Tibial artery (tissue), 4 donors: ENCODE results near the gene ADARB2.

Experiments
- DNase-seq, 2 donors: peaks; one replicate each; pipeline ENCODE4 v3.0.0-alpha.2; 2019
- H3K27ac ChIP-seq, 2 donors: fragments of 200-600 bp; sonication (generic) in 1 of 2; 1 replicate in 1 of 2; 2 replicates in 1 of 2; pipeline ENCODE4 v1.5.1; 2018 to 2019; ENCODE audit warnings: mild to moderate bottlenecking in 1 of 2
- H3K27me3 ChIP-seq, 2 donors: fragments of 200-600 bp; sonication (generic) in 1 of 2; one replicate each; pipeline versions ENCODE4 v1.5.1 to v1.6.0; 2016 to 2019
- H3K36me3 ChIP-seq, 3 donors: fragments of 200-600 bp; sonication (generic) in 2 of 3; one replicate each; pipeline ENCODE4 v1.5.1; 2016 to 2019; ENCODE audit warnings: mild to moderate bottlenecking in 2 of 3
- H3K4me1 ChIP-seq, 4 donors: fragments of 200-600 bp; sonication (generic) in 2 of 4; 1 replicate in 3 of 4; 2 replicates in 1 of 4; pipeline ENCODE4 v1.5.1; 2016 to 2019
- H3K4me3 ChIP-seq, 2 donors: fragments of 200-600 bp; sonication (generic) in 1 of 2; 1 replicate in 1 of 2; 2 replicates in 1 of 2; pipeline ENCODE4 v1.5.1; 2018 to 2019; ENCODE audit warnings: mild to moderate bottlenecking in 2 of 2
- H3K9me3 ChIP-seq, 3 donors: fragments of 200-600 bp; sonication (generic) in 1 of 3; one replicate each; pipeline ENCODE4 v1.5.1; 2016 to 2019
- intact Hi-C: fragments of 100-400 bp; cut with DNase I; formaldehyde crosslinking; loops from one replicate; pipeline ENCODE4 v1.15.0; 2023; ENCODE audit warnings: low total_unique reads
- TF ChIP-seq, protein P1 (sequence below), 2 experiments: fragments of 200-600 bp in 1 of 2; fragments of 450-650 bp in 1 of 2; IDR thresholded peaks; one replicate each; pipeline ENCODE4 v1.5.1; 2017 to 2019; ENCODE audit warnings: antibody characterized with exemption in 2 of 2, mild to moderate bottlenecking in 1 of 2, moderate library complexity in 1 of 2

The ADARB2 gene

DNA sequence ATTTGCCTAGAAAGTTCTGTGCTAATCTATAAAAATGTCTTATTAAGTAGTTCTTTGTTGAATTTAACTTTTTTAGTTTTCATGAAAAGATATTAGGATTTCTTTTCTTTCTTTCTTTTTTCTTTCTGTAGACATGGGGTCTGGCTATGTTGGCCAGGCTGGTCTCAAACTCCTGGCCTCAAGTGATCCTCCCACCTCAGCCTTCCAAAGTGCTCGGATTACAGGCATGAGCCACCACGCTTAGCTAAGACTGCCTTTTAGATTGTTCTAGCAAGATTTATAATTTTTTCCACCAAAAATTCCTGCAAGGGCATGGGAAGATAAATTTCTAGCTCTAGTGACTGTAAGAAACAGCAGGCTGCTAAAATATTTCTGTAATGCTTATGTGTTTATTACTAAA, 540.7 kb downstream of the ADARB2 start:
- no peaks in the 10 kb centered on the region for H3K36me3 ChIP-seq
- TF ChIP-seq, protein P1, sequence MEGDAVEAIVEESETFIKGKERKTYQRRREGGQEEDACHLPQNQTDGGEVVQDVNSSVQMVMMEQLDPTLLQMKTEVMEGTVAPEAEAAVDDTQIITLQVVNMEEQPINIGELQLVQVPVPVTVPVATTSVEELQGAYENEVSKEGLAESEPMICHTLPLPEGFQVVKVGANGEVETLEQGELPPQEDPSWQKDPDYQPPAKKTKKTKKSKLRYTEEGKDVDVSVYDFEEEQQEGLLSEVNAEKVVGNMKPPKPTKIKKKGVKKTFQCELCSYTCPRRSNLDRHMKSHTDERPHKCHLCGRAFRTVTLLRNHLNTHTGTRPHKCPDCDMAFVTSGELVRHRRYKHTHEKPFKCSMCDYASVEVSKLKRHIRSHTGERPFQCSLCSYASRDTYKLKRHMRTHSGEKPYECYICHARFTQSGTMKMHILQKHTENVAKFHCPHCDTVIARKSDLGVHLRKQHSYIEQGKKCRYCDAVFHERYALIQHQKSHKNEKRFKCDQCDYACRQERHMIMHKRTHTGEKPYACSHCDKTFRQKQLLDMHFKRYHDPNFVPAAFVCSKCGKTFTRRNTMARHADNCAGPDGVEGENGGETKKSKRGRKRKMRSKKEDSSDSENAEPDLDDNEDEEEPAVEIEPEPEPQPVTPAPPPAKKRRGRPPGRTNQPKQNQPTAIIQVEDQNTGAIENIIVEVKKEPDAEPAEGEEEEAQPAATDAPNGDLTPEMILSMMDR (IDR thresholded peaks at IDR 0.05): no peak
- H3K9me3 ChIP-seq: no peaks in the 10 kb centered on the region
- no peak for DNase-seq
- intact Hi-C loops: no loop called here
- no peak overlapping the region for H3K27ac ChIP-seq
- H3K4me3 ChIP-seq: no peak overlapping the region
- no peaks in the 10 kb centered on the region for H3K4me1 ChIP-seq
- peaks cover 0 to 17% of the 10 kb centered on the region in 2 donors for H3K27me3 ChIP-seq

DNA sequence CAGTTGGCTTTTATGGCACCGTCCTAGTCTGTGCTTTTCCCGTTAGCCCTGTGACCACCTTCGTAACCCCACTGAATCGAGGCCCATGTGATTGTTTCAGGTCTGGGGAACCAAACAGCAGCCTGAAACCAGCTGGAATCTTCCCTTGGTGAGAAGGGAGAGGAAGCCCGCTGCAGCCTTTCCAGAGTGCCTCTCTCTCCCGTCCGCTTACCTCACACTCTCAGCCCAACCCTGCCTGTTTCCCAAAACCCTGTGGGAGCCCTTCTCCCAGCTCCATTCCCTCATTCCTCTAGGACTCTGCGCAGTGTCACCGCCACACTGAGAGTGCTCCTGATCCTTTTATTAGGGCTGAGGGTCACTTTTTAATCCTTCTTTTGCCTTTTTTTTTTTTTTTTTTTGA, 541.5 kb downstream of the ADARB2 start:
- peak in 1 of 2 donors; percentile 29 for DNase-seq
- Histone ChIP-seq H3K4me3 (no peak overlapping the region), H3K36me3 (no peaks in the 10 kb centered on the region), H3K27ac (no peak overlapping the region), H3K9me3 (no peaks in the 10 kb centered on the region), H3K4me1 (no peaks in the 10 kb centered on the region), H3K27me3 (peaks cover 0 to 23% of the 10 kb centered on the region in 2 donors)
- intact Hi-C loops: no loop called here
- TF ChIP-seq, protein P1 (IDR thresholded peaks at IDR 0.05): no peak

DNA sequence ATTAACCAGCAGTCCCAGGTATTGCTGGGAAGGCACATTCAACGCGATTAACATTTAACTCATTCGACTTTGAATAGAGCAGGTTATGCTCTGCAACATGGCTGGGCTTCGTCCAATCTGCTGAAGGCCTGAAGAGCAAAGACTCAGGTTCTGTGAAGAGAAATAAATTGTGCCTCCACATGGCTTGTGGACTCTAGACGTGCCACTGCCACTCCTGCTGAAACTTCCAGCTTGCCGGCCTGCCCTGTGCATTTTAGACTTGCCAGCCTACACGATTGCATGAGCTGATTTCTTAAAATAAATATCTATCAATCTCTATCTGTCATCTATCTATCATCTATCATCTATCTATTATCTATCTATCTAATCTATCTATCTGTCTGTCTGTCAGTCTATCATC, 543.2 kb downstream of the ADARB2 start:
- H3K4me1 ChIP-seq: no peaks in the 10 kb centered on the region
- no peak overlapping the region for H3K27ac ChIP-seq
- DNase-seq: no peak
- H3K9me3 ChIP-seq: no peaks in the 10 kb centered on the region
- H3K4me3 ChIP-seq: no peak overlapping the region
- intact Hi-C loops: no loop called here
- H3K36me3 ChIP-seq: no peaks in the 10 kb centered on the region
- TF ChIP-seq, protein P1 (IDR thresholded peaks at IDR 0.05): no peak
- peaks cover 0 to 21% of the 10 kb centered on the region in 2 donors for H3K27me3 ChIP-seq

DNA sequence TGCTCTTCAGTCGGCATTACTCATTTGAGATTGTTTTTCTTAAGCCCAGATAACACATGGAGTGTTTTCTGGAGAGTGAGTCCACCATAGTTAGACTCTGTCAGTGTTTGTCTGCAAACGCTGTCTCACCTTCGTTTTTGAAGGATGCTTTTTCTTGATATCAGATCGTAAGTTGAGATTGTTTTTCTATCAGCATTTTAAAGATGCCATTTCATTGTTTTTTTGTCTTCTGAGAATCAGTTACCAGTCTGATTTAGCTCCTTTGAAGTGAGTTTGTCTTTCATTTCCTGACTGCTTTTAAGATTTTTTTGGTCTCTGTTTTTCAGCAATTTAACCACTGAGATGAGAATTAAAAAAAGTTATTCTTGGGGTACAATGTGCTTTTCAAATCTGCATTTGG, 543.8 kb downstream of the ADARB2 start:
- no peak overlapping the region for H3K4me3 ChIP-seq
- DNase-seq: no peak
- H3K36me3 ChIP-seq: no peaks in the 10 kb centered on the region
- intact Hi-C loops: no loop called here
- TF ChIP-seq, protein P1 (IDR thresholded peaks at IDR 0.05): no peak
- peaks cover 0 to 20% of the 10 kb centered on the region in 2 donors for H3K27me3 ChIP-seq
- H3K9me3 ChIP-seq: no peaks in the 10 kb centered on the region
- no peak overlapping the region for H3K27ac ChIP-seq
- no peaks in the 10 kb centered on the region for H3K4me1 ChIP-seq

DNA sequence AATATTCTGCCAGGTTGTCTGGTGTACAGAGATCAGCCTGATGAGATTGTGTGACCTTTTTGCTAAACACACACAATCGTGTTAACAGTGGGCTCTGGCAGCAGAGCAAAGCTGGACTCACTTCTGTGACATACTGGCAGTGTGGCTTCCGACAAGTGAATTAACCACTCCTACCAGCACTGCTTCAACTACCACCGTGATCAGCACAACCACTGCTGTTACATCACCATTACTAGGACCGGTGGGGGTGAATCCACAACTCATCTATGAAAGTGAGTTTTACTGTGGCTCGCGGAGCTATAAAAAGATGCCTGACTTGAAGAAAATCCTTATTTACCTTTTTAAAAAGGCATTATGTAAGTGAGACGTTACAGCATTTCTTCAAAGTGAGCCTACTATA, 545.6 kb downstream of the ADARB2 start:
- DNase-seq: peak in 1 of 2 donors; percentile 7
- H3K9me3 ChIP-seq: no peaks in the 10 kb centered on the region
- peaks cover 0 to 7% (median 0%) of the 10 kb centered on the region in 4 donors for H3K4me1 ChIP-seq
- no peaks in the 10 kb centered on the region for H3K36me3 ChIP-seq
- no peak overlapping the region for H3K27ac ChIP-seq
- TF ChIP-seq, protein P1 (IDR thresholded peaks at IDR 0.05): no peak
- peaks cover 0 to 22% of the 10 kb centered on the region in 2 donors for H3K27me3 ChIP-seq
- no peak overlapping the region for H3K4me3 ChIP-seq
- intact Hi-C loops: no loop called here
